ENCODE data around the gene IKBIP.

IKBIP gene

DNA sequence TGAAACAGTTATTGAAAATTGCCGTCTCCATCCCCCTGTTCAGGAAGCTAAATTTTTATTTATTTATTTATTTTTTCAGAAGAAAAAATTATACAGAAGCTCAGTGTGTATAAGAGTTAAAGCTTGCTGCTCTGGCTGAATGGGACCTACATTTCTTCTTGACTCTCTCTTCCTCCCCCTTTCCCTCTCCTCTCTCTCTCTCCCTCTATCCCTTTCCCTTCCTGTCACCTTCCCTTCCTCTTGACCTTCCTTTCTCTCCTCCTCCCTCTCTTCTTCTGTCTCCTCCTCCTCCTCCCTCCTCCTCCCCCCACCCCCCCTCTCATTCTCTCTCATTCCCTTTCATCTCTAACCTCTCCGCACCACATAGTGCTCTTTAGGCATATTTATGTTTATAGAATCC is 39.6 kb upstream of the IKBIP start:
- Histone ChIP-seq H3K36me3 (ENCODE audit: low read length) (peaks cover 13% of the 10 kb centered on the region), H3K27ac (ENCODE audit: low read depth, low read length) (no peak overlapping the region)

DNA sequence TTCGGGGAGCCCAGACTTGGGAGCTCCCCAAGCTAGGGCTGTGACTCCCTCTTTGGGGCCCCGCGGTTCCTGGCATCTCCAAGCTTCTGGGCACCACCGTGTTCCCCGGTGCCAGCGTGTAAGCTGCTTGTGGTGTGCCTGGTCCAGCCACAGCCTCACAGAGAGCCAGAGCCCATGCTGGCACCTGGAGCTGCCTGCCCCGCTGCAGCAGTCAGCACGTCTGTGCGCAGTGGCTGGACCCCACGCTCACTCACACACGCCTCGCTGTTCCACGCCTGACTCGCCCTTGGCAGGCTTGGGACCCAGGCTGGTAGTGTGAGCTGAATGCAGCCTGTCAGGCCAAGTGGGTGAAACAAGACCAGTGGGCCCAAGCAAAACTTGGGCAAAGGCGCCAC is 35.0 kb upstream of the IKBIP start:
- no peak overlapping the region for H3K27ac ChIP-seq (ENCODE audit: low read depth, low read length)
- no peak overlapping the region for H2AFZ ChIP-seq (ENCODE audit: low read depth, low read length, severe bottlenecking)
- no peaks in the 10 kb centered on the region for H3K79me2 ChIP-seq (ENCODE audit: insufficient read depth, low read length)
- no peak overlapping the region for H3K4me3 ChIP-seq (ENCODE audit: insufficient read depth, low read length, poor library complexity, severe bottlenecking)
- H3K36me3 ChIP-seq (ENCODE audit: low read length): peaks cover 24% of the 10 kb centered on the region
- no peaks in the 10 kb centered on the region for H4K20me1 ChIP-seq (ENCODE audit: low read depth, low read length)
- no peaks in the 10 kb centered on the region for H3F3A ChIP-seq (ENCODE audit: insufficient read depth)
- H3K9me3 ChIP-seq (ENCODE audit: insufficient read depth, low read length): no peaks in the 10 kb centered on the region
- no peaks in the 10 kb centered on the region for H3K27me3 ChIP-seq (ENCODE audit: low read length)
- no peaks in the 10 kb centered on the region for H3K9me2 ChIP-seq (replicated peaks; ENCODE audit: insufficient read depth, low read length)
- TF ChIP-seq, protein P1, sequence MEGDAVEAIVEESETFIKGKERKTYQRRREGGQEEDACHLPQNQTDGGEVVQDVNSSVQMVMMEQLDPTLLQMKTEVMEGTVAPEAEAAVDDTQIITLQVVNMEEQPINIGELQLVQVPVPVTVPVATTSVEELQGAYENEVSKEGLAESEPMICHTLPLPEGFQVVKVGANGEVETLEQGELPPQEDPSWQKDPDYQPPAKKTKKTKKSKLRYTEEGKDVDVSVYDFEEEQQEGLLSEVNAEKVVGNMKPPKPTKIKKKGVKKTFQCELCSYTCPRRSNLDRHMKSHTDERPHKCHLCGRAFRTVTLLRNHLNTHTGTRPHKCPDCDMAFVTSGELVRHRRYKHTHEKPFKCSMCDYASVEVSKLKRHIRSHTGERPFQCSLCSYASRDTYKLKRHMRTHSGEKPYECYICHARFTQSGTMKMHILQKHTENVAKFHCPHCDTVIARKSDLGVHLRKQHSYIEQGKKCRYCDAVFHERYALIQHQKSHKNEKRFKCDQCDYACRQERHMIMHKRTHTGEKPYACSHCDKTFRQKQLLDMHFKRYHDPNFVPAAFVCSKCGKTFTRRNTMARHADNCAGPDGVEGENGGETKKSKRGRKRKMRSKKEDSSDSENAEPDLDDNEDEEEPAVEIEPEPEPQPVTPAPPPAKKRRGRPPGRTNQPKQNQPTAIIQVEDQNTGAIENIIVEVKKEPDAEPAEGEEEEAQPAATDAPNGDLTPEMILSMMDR (IDR thresholded peaks at IDR 0.05; ENCODE audit: insufficient read depth, low read length, poor library complexity, severe bottlenecking): no peak
- no peak overlapping the region for H3K9ac ChIP-seq (ENCODE audit: low read length)
- H3K4me2 ChIP-seq (ENCODE audit: low read depth, low read length, poor library complexity, severe bottlenecking): no peak overlapping the region

More for the DNA sequence above, 39.6 kb upstream of the IKBIP start:
- TF ChIP-seq EZH2phosphoT487 (conservative IDR thresholded peaks at IDR 0.05; ENCODE audit: low read length): no peak
- TF ChIP-seq, protein P1 (IDR thresholded peaks at IDR 0.05; ENCODE audit: insufficient read depth, low read length, poor library complexity, severe bottlenecking): no peak
- no peak overlapping the region for H2AFZ ChIP-seq (ENCODE audit: low read depth, low read length, severe bottlenecking)
- H3K27me3 ChIP-seq (ENCODE audit: low read length): no peaks in the 10 kb centered on the region
- no peaks in the 10 kb centered on the region for H3K9me3 ChIP-seq (ENCODE audit: insufficient read depth, low read length)
- H4K20me1 ChIP-seq (ENCODE audit: low read depth, low read length): no peaks in the 10 kb centered on the region
- H3K9ac ChIP-seq (ENCODE audit: low read length): no peak overlapping the region
- no peaks in the 10 kb centered on the region for H3K9me2 ChIP-seq (replicated peaks; ENCODE audit: insufficient read depth, low read length)
- no peaks in the 10 kb centered on the region for H3K79me2 ChIP-seq (ENCODE audit: insufficient read depth, low read length)
- no peak overlapping the region for H3K4me2 ChIP-seq (ENCODE audit: low read depth, low read length, poor library complexity, severe bottlenecking)
- no peak overlapping the region for H3K4me3 ChIP-seq (ENCODE audit: insufficient read depth, low read length, poor library complexity, severe bottlenecking)
- no peaks in the 10 kb centered on the region for H3F3A ChIP-seq (ENCODE audit: insufficient read depth)

DNA sequence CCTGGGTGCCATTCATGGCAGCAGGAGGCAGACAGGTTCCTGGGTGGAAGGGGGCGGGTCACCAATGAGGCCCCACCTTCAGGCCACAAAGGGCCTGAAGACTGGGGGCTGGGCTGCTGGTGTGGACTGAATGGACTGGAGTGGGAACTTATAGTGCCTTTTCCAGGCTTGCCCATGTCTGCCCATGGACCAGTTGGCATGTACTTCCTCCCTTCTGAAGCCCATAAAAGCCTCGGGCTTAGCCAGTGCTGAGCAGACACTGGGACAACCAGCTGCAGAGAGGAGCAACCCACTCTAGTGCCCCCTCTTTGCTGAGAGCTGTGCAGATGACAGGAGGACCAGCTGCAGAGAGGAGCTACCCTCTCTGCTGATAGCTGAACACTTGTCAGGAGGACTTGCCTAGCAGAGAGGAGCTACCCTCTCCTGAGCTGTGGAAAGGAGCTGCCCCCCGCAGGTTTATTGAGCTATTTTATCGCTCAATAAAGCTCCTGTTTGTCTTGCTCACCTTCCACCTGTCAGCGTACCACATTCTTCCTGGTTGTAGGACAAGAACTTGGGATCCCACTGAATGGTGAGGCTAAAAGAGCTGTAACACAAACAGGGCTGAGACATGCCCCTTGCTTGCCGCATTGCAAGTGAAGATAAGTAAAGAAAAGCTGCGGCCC is 34.5 kb upstream of the IKBIP start:
- Histone ChIP-seq H3K27ac (ENCODE audit: low read depth, low read length) (no peak overlapping the region), H3K4me3 (ENCODE audit: insufficient read depth, low read length, poor library complexity, severe bottlenecking) (no peak overlapping the region), H3K36me3 (ENCODE audit: low read length) (peaks cover 23% of the 10 kb centered on the region), H4K20me1 (ENCODE audit: low read depth, low read length) (no peaks in the 10 kb centered on the region), H3K9me2 (replicated peaks; ENCODE audit: insufficient read depth, low read length) (no peaks in the 10 kb centered on the region), H3K79me2 (ENCODE audit: insufficient read depth, low read length) (no peaks in the 10 kb centered on the region), H3K27me3 (ENCODE audit: low read length) (no peaks in the 10 kb centered on the region), H3K9me3 (ENCODE audit: insufficient read depth, low read length) (no peaks in the 10 kb centered on the region), H3F3A (ENCODE audit: insufficient read depth) (no peaks in the 10 kb centered on the region), H3K4me2 (ENCODE audit: low read depth, low read length, poor library complexity, severe bottlenecking) (no peak overlapping the region), H2AFZ (ENCODE audit: low read depth, low read length, severe bottlenecking) (no peak overlapping the region), H3K9ac (ENCODE audit: low read length) (no peak overlapping the region)
- TF ChIP-seq, protein P1 (IDR thresholded peaks at IDR 0.05; ENCODE audit: insufficient read depth, low read length, poor library complexity, severe bottlenecking): no peak
